ENCODE results near the gene RHBDF1. TPM values are rescaled to one million over a fixed set of nuclear protein-coding genes. Genes with fewer than 3 reads are reported as not detected.

Gene RHBDF1
- total and polyA plus RNA-seq, 12 donors = 2.3 to 55.7 (median 7.6) TPM

GRCh38 chr16:44655-45054, 27.8 kb downstream of the RHBDF1 start:
- peak in 1 of 7 donors; percentile 2 for DNase-seq

GRCh38 chr16:43294-43693, 29.1 kb downstream of the RHBDF1 start:
- Histone ChIP-seq H3K27ac (no peak overlapping the region), H3K4me3 (no peak overlapping the region), H3K9me3 (replicated peaks in 1 of 3) (no peaks in the 10 kb centered on the region), H3K27me3 (no peaks in the 10 kb centered on the region), H3K36me3 (replicated peaks in 1 of 2) (peaks cover 0 to 21% of the 10 kb centered on the region in 2 donors), H3K4me1 (replicated peaks in 1 of 2) (no peaks in the 10 kb centered on the region)
- TF ChIP-seq CTCF (IDR thresholded peaks at IDR 0.05) (no peak), POLR2A (IDR thresholded peaks at IDR 0.05) (no peak)
- 72 to 86% (median 81%) methylated on average over 5 of the region's 5 CpGs for WGBS, 4 donors
- peak in 1 of 7 donors; percentile 2 for DNase-seq
- intact Hi-C loops (cut with DNase I) = no loop called here

More at GRCh38 chr16:44655-45054, 27.8 kb downstream of the RHBDF1 start:
- Histone ChIP-seq H3K4me1 (replicated peaks in 1 of 2) (no peaks in the 10 kb centered on the region), H3K27ac (no peak overlapping the region), H3K36me3 (replicated peaks in 1 of 2) (peaks cover 0 to 21% of the 10 kb centered on the region in 2 donors), H3K9me3 (replicated peaks in 1 of 3) (no peaks in the 10 kb centered on the region), H3K27me3 (no peaks in the 10 kb centered on the region), H3K4me3 (no peak overlapping the region)
- TF ChIP-seq POLR2A (IDR thresholded peaks at IDR 0.05) = no peak
- no peak for TF ChIP-seq CTCF (IDR thresholded peaks at IDR 0.05)
- 94 to 98% (median 95%) methylated on average over 8 of the region's 8 CpGs for WGBS, 4 donors
- intact Hi-C loops (cut with DNase I) = no loop called here

- H3K27me3 ChIP-seq = no peaks in the 10 kb centered on the region
- no peaks in the 10 kb centered on the region for H3K9me3 ChIP-seq (replicated peaks in 1 of 3)
- H3K4me3 ChIP-seq = no peak overlapping the region
- H3K27ac ChIP-seq = no peak overlapping the region
- intact Hi-C loops (cut with DNase I) = no loop called here
- no peaks in the 10 kb centered on the region for H3K4me1 ChIP-seq (replicated peaks in 1 of 2)
- peak in 1 of 7 donors; percentile 11 for DNase-seq
- WGBS, 4 donors = 84 to 93% (median 87%) methylated on average over 4 of the region's 4 CpGs
- peaks cover 0 to 21% of the 10 kb centered on the region in 2 donors for H3K36me3 ChIP-seq (replicated peaks in 1 of 2)
- TF ChIP-seq CTCF (IDR thresholded peaks at IDR 0.05) (no peak), POLR2A (IDR thresholded peaks at IDR 0.05) (no peak)
Observed at GRCh38 chr16:42691-43090, 29.7 kb downstream of the RHBDF1 start.

- intact Hi-C loops (cut with DNase I) = no loop called here
Observed at GRCh38 chr16:42069-42457, 30.4 kb downstream of the RHBDF1 start.

More at GRCh38 chr16:42069-42457, 30.4 kb downstream of the RHBDF1 start:
- Histone ChIP-seq H3K9me3 (replicated peaks in 1 of 3) (no peaks in the 10 kb centered on the region), H3K27me3 (no peaks in the 10 kb centered on the region), H3K4me3 (no peak overlapping the region), H3K36me3 (replicated peaks in 1 of 2) (peaks cover 0 to 18% of the 10 kb centered on the region in 2 donors), H3K27ac (no peak overlapping the region), H3K4me1 (replicated peaks in 1 of 2) (no peaks in the 10 kb centered on the region)
- TF ChIP-seq POLR2A (IDR thresholded peaks at IDR 0.05) (no peak), CTCF (IDR thresholded peaks at IDR 0.05) (no peak)
- WGBS, 4 donors = 88 to 94% (median 90%) methylated on average over 11 of the region's 11 CpGs
- DNase-seq = no peak
